GM12873 (cell line): ENCODE measurements around the gene LOXL3.

ENCODE experiments used
- CTCF ChIP-seq: IDR thresholded peaks from 2 replicates; pipeline ENCODE4 v1.5.1; 2012; ENCODE audit warnings: low read depth, mild to moderate bottlenecking, moderate library complexity, low read length, control low read depth; ENCODE audit not compliant: insufficient read depth; ENCODE audit errors: missing control alignments

LOXL3 gene

GRCh38 chr2:74524005-74524404 lies 29.7 kb downstream of the LOXL3 start:
- TF ChIP-seq CTCF, result no peak

GRCh38 chr2:74522516-74522915 lies 31.2 kb downstream of the LOXL3 start:
- no peak for TF ChIP-seq CTCF

GRCh38 chr2:74516650-74517049 lies 37.1 kb downstream of the LOXL3 start:
- no peak for TF ChIP-seq CTCF

- TF ChIP-seq CTCF, result no peak
Observed at GRCh38 chr2:74515981-74516633, 37.6 kb downstream of the LOXL3 start.

GRCh38 chr2:74515271-74515980 lies 38.3 kb downstream of the LOXL3 start:
- no peak for TF ChIP-seq CTCF

GRCh38 chr2:74514368-74515270 lies 39.1 kb downstream of the LOXL3 start, which contains the start of gene TLX2:
TLX2 (plus strand) TSS chr2:74514450; CDS start chr2:74514807, 357 bp downstream.
- TF ChIP-seq CTCF, result no peak
